Measurements from ENCODE around the gene ZNF609.

GRCh38 chr15:64444836-64445235 lies 15.5 kb upstream of the ZNF609 start:
- TF ChIP-seq CTCF (IDR thresholded peaks at IDR 0.05; ENCODE audit: low read depth, low read length, missing input control) = no peak
- no peak for TF ChIP-seq ATF3 (IDR thresholded peaks at IDR 0.05)
- no peak for TF ChIP-seq FOXA1 (IDR thresholded peaks at IDR 0.05)
- TF ChIP-seq JUND (IDR thresholded peaks at IDR 0.05) = no peak

Measured in liver (tissue), 3 donors.